SK-N-SH (cell line): ENCODE data around the gene ZC2HC1C. TPM values are rescaled to one million over a fixed set of nuclear protein-coding genes. Genes with fewer than 3 reads are reported as not detected.

Experiments
- CTCF ChIA-PET: fragments of 300-600, 350-600 bp; formaldehyde crosslinking; extraction: SDS; loops from one replicate; lab custom pipeline; 2021; lab: Yijun Ruan, JAX
- POLR2A ChIA-PET: fragments of 350-600 bp; sonication (Branson Sonifier 250); formaldehyde crosslinking; extraction: SDS; loops from one replicate; lab custom pipeline; 2020; ENCODE audit warnings: antibody characterized with exemption, inconsistent platforms; lab: Yijun Ruan, JAX
- DNase-seq: peaks from one replicate; pipeline ENCODE4 v3.0.0; 2012
- H2AFZ ChIP-seq: fragments of 200-600 bp; sonication (generic); 2 replicates; pipeline ENCODE4 v1.8.1; 2016; ENCODE audit warnings: antibody characterized with exemption, mild to moderate bottlenecking, low read depth
- H3F3A ChIP-seq: fragments of 200-600 bp; sonication (generic); replicated peaks from 2 replicates; pipeline ENCODE3; 2016; ENCODE audit warnings: antibody characterized with exemption, mild to moderate bottlenecking; ENCODE audit not compliant: insufficient read depth
- H3K27ac ChIP-seq, 2 experiments: fragments of 200-500 bp in 1 of 2; fragments of 200-600 bp in 1 of 2; sonication (Bioruptor generic) in 1 of 2; sonication (generic), shearing (Covaris generic) in 1 of 2; 2 replicates each; pipeline versions ENCODE4 v1.5.1 to v1.6.1; 2014 to 2016; ENCODE audit warnings: low read depth in 2 of 2, inconsistent platforms in 1 of 2, low read length in 1 of 2, mild to moderate bottlenecking in 1 of 2, mixed read lengths in 1 of 2
- H3K27me3 ChIP-seq: fragments of 200-600 bp; sonication (generic), shearing (Covaris generic); 2 replicates; pipeline ENCODE4 v1.6.1; 2016; ENCODE audit warnings: mixed run types; ENCODE audit not compliant: insufficient read depth
- H3K36me3 ChIP-seq, 2 experiments: fragments of 200-500 bp in 1 of 2; fragments of 200-600 bp in 1 of 2; sonication (Bioruptor generic) in 1 of 2; sonication (generic) in 1 of 2; replicated peaks in 1 of 2; 2 replicates each; pipeline versions ENCODE3 to v1.5.1; 2014 to 2016; ENCODE audit warnings: low read length in 1 of 2, mild to moderate bottlenecking in 1 of 2; ENCODE audit not compliant: insufficient read depth in 2 of 2, control insufficient read depth in 1 of 2
- H3K4me1 ChIP-seq, 2 experiments: fragments of 200-500 bp in 1 of 2; fragments of 200-600 bp in 1 of 2; sonication (Bioruptor generic) in 1 of 2; sonication (generic), shearing (Covaris generic) in 1 of 2; 2 replicates each; pipeline versions ENCODE4 v1.5.1 to v1.6.1; 2014 to 2016; ENCODE audit warnings: low read depth in 1 of 2, low read length in 1 of 2, mixed run types in 1 of 2; ENCODE audit not compliant: insufficient read depth in 2 of 2, control insufficient read depth in 1 of 2
- H3K4me2 ChIP-seq: fragments of 200-600 bp; sonication (generic), shearing (Covaris generic); 2 replicates; pipeline ENCODE4 v1.6.1; 2017; ENCODE audit warnings: mixed run types
- H3K4me3 ChIP-seq, 2 experiments: fragments of 200-500 bp in 1 of 2; fragments of 200-600 bp in 1 of 2; sonication (Bioruptor generic) in 1 of 2; sonication (generic), shearing (Covaris generic) in 1 of 2; 2 replicates each; pipeline versions ENCODE4 v1.5.1 to v1.8.1; 2014 to 2016; ENCODE audit warnings: low read depth in 2 of 2, inconsistent platforms in 1 of 2, low read length in 1 of 2, mild to moderate bottlenecking in 1 of 2, mixed read lengths in 1 of 2, moderate library complexity in 1 of 2
- H3K79me2 ChIP-seq: fragments of 200-600 bp; sonication (generic); 2 replicates; pipeline ENCODE4 v1.8.1; 2017; ENCODE audit warnings: mild to moderate bottlenecking; ENCODE audit not compliant: insufficient read depth
- H3K9ac ChIP-seq: fragments of 200-600 bp; sonication (generic); 2 replicates; pipeline ENCODE4 v1.6.1; 2017; ENCODE audit warnings: mixed run types
- H3K9me2 ChIP-seq: fragments of 200-600 bp; sonication (generic); 2 replicates; pipeline ENCODE4 v1.6.1; 2017; ENCODE audit warnings: mixed run types
- H3K9me3 ChIP-seq: fragments of 200-600 bp; sonication (generic); 2 replicates; pipeline ENCODE4 v1.6.1; 2017; ENCODE audit warnings: mixed run types, mild to moderate bottlenecking, moderate library complexity
- H4K20me1 ChIP-seq: fragments of 200-600 bp; sonication (generic); 2 replicates; pipeline ENCODE4 v1.6.1; 2017; ENCODE audit warnings: mild to moderate bottlenecking, mixed run types; ENCODE audit not compliant: insufficient read depth
- CTCF ChIP-seq: fragments of 200-600 bp; sonication (generic); IDR thresholded peaks from 2 replicates; pipeline ENCODE4 v1.6.1; 2017; ENCODE audit warnings: antibody characterized with exemption, mild to moderate bottlenecking, moderate library complexity
- ELF1 ChIP-seq: IDR thresholded peaks from 2 replicates; pipeline ENCODE4 v1.4.0; 2012
- EP300 ChIP-seq, 2 experiments: IDR thresholded peaks; 2 replicates each; pipeline versions ENCODE4 v1.4.0 to v1.6.1; 2012; ENCODE audit warnings: borderline replicate concordance in 1 of 2, low read depth in 1 of 2, low read length in 1 of 2
- EZH2phosphoT487 ChIP-seq: fragments of 200-600 bp; sonication (generic); IDR thresholded peaks from 2 replicates; pipeline ENCODE4 v1.6.1; 2017; ENCODE audit warnings: low read depth, mixed run types, mild to moderate bottlenecking, antibody characterized with exemption, moderate library complexity, borderline replicate concordance
- MEF2A ChIP-seq: IDR thresholded peaks from 2 replicates; pipeline ENCODE4 v1.4.0; 2012; ENCODE audit warnings: low read depth, borderline replicate concordance
- NFIC ChIP-seq: IDR thresholded peaks from 2 replicates; pipeline ENCODE4 v1.4.0; 2012; ENCODE audit warnings: borderline replicate concordance
- POLR2AphosphoS5 ChIP-seq: IDR thresholded peaks from 2 replicates; pipeline ENCODE4 v1.6.1; 2012; ENCODE audit warnings: low read depth, low read length
- TAF1 ChIP-seq: IDR thresholded peaks from 2 replicates; pipeline ENCODE4 v1.6.1; 2012; ENCODE audit warnings: low read depth, mild to moderate bottlenecking, low read length, moderate library complexity, borderline replicate concordance
- YY1 ChIP-seq: IDR thresholded peaks from 2 replicates; pipeline ENCODE4 v1.4.0; 2012; ENCODE audit warnings: low read depth, mild to moderate bottlenecking
- WGBS: methylation state at CpG from one replicate; pipeline ENCODE4 v1.1.6; 2017; ENCODE audit warnings: low lambda C conversion rate; 5-methylcytosine and 5-hydroxymethylcytosine counted together
- polyA plus RNA-seq, 3 experiments: library from polyadenylated mRNA; depleted of rRNA; stranded (reverse); fragments of >200 nt; gene quantifications; 2 replicates each; pipeline ENCODE4 v1.2.3, GENCODE V29; 2012
- TF ChIP-seq, protein P1 (sequence below): IDR thresholded peaks from 2 replicates; pipeline ENCODE4 v1.6.1; 2012; ENCODE audit warnings: mild to moderate bottlenecking, low read depth, low read length, moderate library complexity

Gene ZC2HC1C
- polyA plus RNA-seq, 1 of the 3 experiments (the other 2 are of a cell fraction), result 1.2 TPM

GRCh38 chr14:75049136-75049535, 20.3 kb upstream of the ZC2HC1C start (continued):
- no peak for TF ChIP-seq CTCF
- no peak for TF ChIP-seq YY1
- no peak for TF ChIP-seq ELF1
- TF ChIP-seq TAF1, result no peak
- no peak for TF ChIP-seq NFIC
- TF ChIP-seq, protein P1, sequence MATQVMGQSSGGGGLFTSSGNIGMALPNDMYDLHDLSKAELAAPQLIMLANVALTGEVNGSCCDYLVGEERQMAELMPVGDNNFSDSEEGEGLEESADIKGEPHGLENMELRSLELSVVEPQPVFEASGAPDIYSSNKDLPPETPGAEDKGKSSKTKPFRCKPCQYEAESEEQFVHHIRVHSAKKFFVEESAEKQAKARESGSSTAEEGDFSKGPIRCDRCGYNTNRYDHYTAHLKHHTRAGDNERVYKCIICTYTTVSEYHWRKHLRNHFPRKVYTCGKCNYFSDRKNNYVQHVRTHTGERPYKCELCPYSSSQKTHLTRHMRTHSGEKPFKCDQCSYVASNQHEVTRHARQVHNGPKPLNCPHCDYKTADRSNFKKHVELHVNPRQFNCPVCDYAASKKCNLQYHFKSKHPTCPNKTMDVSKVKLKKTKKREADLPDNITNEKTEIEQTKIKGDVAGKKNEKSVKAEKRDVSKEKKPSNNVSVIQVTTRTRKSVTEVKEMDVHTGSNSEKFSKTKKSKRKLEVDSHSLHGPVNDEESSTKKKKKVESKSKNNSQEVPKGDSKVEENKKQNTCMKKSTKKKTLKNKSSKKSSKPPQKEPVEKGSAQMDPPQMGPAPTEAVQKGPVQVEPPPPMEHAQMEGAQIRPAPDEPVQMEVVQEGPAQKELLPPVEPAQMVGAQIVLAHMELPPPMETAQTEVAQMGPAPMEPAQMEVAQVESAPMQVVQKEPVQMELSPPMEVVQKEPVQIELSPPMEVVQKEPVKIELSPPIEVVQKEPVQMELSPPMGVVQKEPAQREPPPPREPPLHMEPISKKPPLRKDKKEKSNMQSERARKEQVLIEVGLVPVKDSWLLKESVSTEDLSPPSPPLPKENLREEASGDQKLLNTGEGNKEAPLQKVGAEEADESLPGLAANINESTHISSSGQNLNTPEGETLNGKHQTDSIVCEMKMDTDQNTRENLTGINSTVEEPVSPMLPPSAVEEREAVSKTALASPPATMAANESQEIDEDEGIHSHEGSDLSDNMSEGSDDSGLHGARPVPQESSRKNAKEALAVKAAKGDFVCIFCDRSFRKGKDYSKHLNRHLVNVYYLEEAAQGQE, result no peak
- no peak for TF ChIP-seq POLR2AphosphoS5
- no peak for TF ChIP-seq MEF2A

- H3K79me2 ChIP-seq, result no peaks in the 10 kb centered on the region
- no peaks in the 10 kb centered on the region for H4K20me1 ChIP-seq
- no peak overlapping the region for H2AFZ ChIP-seq
- peaks cover 10 to 15% of the 10 kb centered on the region in 2 experiments for H3K4me1 ChIP-seq
- 61% methylated on average over 3 of the region's 3 CpGs for WGBS
- ChIA-PET POLR2A (no interaction called here), CTCF (interaction anchor here (1.3 kb wide), 1 partner anchor 104 kb away, joined by 7 read pairs; no protein-coding TSS in a partner anchor)
- no peaks in the 10 kb centered on the region for H3K9me3 ChIP-seq
- H3K9me2 ChIP-seq, result no peaks in the 10 kb centered on the region
- peaks cover 0 to 4% of the 10 kb centered on the region in 2 experiments for H3K36me3 ChIP-seq
- no peaks in the 10 kb centered on the region for H3K27me3 ChIP-seq
- no peak for DNase-seq
- H3F3A ChIP-seq, result peaks cover 28% of the 10 kb centered on the region
- H3K9ac ChIP-seq, result no peak overlapping the region
- H3K27ac ChIP-seq, result peak overlapping the region in 1 of 2 experiments; percentile 71; a peak in 1 of 4 replicates
- TF ChIP-seq EZH2phosphoT487 (no peak), EP300 (IDR thresholded peaks at IDR 0.05; ENCODE audit: borderline replicate concordance in 1 of 2, low read depth in 1 of 2, low read length in 1 of 2) (peak in 1 of 2 experiments; percentile 51; a peak in 1 of 4 replicates), MEF2A (no peak)
- H3K4me3 ChIP-seq, result no peak overlapping the region
- H3K4me2 ChIP-seq, result no peak overlapping the region
Observed at GRCh38 chr14:75049731-75050201, 19.7 kb upstream of the ZC2HC1C start.
